ENCODE data around the gene LGALS3.
A peak's percentile ranks its signal among the peaks of the same experiment; 100 is the strongest.
"Not testable (repeated sequence)": the region's sequence is repeated elsewhere in the genome, so short reads cannot be mapped to it uniquely, and the experiment has no call there.

LGALS3 gene

GRCh38 chr14:55129086-55129427, at the start of gene LGALS3:
Gene LGALS3 (plus strand): TSS chr14:55129252. CDS start chr14:55137374, 8,122 bp downstream.
- no peak for DNase-seq (ENCODE audit: low read depth in 2 of 2, low spot score in 1 of 2)

DNA sequence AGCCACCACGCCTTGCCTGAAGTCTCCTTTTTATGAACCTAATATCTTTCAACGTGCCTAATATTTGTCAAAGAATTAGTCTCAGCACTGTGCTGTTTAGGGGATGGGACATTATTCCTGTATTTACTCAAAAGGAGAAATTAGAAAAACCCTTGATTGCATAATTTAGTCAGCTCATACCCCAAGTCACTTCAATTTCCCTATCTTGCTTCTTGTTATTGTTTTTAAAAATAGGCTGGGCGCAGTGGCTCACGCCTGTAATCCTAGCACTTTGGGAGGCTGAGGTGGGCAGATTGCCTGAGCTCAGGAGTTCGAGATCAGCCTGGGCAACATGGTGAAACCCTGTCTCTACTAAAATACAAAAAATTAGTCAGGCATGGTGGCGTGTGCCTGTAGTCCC, 49.1 kb upstream of the LGALS3 start:
- DNase-seq (ENCODE audit: low read depth in 2 of 2, low spot score in 1 of 2), result not testable (repeated sequence)

DNA sequence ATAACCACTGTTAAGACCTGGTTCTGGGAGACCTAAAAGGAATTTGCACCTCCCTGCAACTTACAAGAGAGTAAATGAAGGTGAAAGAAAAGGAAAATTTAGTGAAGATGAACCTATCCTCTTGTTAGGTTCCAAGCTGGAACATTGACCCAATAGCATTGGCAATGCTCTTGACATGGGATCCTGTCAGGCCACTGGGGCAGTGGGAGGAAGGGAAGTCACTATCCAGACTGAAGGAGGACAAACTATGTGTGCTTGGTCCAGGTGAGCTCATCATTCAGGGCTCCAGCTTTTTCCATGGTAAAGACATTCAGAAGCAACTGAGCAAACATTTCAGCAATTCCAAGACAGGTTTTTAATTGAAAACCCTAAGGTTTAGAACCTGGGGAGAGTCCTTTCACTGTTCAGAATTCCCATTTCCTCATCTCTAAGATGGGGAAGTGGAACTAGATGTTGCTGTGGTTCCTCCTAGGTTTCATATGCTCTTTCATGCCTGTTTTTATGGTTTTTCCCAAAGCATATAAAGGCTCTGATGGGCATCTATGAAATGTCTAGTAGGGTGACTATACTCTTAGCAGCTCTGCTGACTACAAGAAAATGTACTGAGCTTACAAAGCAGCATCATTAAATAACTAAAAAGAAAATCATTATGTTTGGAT, 44.5 kb upstream of the LGALS3 start:
- no peak for DNase-seq (ENCODE audit: low read depth in 2 of 2, low spot score in 1 of 2)

GRCh38 chr14:55085060-55085660, 43.9 kb upstream of the LGALS3 start:
- no peak for DNase-seq (ENCODE audit: low read depth in 2 of 2, low spot score in 1 of 2)

DNA sequence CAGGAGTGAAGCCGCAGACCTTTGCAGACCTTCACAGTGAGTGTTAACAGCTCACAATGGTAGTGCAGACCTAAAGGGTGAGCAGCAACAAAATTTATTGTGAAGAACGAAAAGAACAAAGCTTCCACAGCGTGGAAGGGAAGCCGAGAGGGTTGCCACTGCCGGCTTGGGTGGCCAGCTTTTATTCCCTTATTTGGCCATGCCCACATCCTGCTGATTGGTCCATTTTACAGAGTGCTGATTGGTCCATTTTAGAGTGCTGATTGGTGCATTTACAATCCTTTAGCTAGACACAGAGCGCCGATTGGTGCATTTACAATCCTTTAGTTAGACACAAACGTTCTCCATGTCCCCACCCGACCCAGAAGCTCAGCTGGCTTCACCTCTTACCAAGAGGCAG, 42.1 kb upstream of the LGALS3 start:
- no peak for DNase-seq (ENCODE audit: low read depth in 2 of 2, low spot score in 1 of 2)

GRCh38 chr14:55088356-55088755, 40.7 kb upstream of the LGALS3 start:
- no peak for DNase-seq (ENCODE audit: low read depth in 2 of 2, low spot score in 1 of 2)

GRCh38 chr14:55092341-55092740, 36.7 kb upstream of the LGALS3 start:
- DNase-seq (ENCODE audit: low read depth in 2 of 2, low spot score in 1 of 2), result no peak

- DNase-seq (ENCODE audit: low read depth in 2 of 2, low spot score in 1 of 2), result no peak
Measured at GRCh38 chr14:55094292-55095157, 34.5 kb upstream of the LGALS3 start.

- no peak for DNase-seq (ENCODE audit: low read depth in 2 of 2, low spot score in 1 of 2)
Measured at GRCh38 chr14:55097881-55098560, 31.0 kb upstream of the LGALS3 start.

DNA sequence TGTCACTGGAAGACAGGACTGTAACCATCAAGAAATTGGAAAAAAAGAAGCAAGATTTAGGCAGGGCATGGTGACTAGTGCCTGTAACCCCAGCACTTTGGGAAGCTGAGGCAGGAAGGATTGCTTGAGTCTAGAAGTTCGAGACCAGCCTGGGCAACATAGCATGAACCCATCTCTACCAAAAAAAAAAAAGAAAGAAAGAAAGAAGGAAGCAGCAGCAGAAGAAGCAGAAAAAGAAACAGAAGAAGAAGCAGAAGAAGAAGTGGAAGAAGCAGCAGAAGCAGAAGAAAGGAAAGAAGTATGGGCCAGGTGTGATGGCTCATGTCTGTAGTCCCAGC, 30.5 kb upstream of the LGALS3 start:
- no peak for DNase-seq (ENCODE audit: low read depth in 2 of 2, low spot score in 1 of 2)

- DNase-seq (ENCODE audit: low read depth in 2 of 2, low spot score in 1 of 2), result no peak
Measured at GRCh38 chr14:55099756-55100155, 29.3 kb upstream of the LGALS3 start.

- DNase-seq (ENCODE audit: low read depth in 2 of 2, low spot score in 1 of 2), result no peak
Measured at GRCh38 chr14:55101698-55102097, 27.4 kb upstream of the LGALS3 start.

- peak in 1 of 2 donors; percentile 14 for DNase-seq (ENCODE audit: low read depth in 2 of 2, low spot score in 1 of 2)
Measured at GRCh38 chr14:55102141-55102621, 26.9 kb upstream of the LGALS3 start.

- DNase-seq (ENCODE audit: low read depth in 2 of 2, low spot score in 1 of 2), result peak in 1 of 2 donors; percentile 21
Measured at GRCh38 chr14:55103005-55103640, 25.9 kb upstream of the LGALS3 start.

- DNase-seq (ENCODE audit: low read depth in 2 of 2, low spot score in 1 of 2), result no peak
Measured at GRCh38 chr14:55103971-55104954, 24.8 kb upstream of the LGALS3 start.

DNA sequence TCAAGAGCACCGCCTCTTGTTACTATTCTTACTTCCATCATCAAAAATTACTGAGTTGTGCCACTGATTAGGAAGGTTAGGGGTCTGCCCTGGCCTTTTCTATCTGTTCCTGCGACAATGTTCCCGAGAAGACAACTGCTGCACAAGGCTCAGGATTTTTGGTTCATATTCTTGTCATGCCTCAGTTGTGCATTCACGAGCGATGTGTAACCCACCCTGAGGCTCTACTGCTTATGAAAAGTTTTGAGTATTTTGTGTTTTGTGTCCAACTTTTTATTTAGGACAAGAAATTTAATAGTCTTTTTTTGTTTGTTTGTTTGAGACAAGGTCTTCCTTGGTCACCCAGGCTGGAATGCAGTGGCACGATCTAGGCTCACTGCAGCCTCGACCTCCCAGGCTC, 23.1 kb upstream of the LGALS3 start:
- DNase-seq (ENCODE audit: low read depth in 2 of 2, low spot score in 1 of 2), result no peak

DNA sequence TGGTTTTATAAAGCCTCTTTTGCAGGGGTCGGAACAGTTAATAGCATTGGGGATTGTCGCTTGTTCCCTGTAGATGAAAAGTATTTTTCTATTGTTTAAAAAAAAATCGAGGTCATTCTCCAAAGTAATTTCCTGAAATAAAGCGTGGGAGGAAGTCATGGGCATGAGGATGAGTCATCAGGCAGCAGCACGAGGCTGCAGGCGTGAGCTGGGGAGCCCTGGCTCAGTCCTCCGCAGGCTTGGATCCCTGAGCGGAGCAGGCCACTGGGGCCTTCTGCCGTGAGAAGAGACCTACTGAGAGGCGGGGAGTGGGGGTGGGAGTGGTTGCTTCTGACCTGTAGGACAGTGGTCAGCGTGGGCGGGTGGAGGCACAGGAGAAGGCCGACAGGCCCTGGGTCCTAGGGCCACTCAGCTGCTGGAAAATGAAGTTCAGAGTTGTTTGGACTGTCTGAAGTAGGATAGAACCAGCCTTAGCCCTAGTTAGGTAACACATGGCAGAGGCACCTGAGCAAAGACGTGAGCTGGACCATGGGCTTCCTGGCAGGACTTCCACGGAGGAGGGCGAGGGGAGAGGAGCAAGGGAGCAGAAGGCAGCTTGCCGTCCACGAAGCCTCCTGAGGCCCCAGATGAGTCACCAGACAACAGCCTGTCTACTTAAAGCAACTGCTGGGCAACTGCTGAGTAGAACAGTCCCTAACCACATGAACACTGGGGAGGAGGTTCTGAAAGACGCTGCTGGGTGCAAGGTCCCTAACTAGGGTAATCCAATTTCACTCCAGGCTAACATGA, 21.1 kb upstream of the LGALS3 start:
- no peak for DNase-seq (ENCODE audit: low read depth in 2 of 2, low spot score in 1 of 2)

DNA sequence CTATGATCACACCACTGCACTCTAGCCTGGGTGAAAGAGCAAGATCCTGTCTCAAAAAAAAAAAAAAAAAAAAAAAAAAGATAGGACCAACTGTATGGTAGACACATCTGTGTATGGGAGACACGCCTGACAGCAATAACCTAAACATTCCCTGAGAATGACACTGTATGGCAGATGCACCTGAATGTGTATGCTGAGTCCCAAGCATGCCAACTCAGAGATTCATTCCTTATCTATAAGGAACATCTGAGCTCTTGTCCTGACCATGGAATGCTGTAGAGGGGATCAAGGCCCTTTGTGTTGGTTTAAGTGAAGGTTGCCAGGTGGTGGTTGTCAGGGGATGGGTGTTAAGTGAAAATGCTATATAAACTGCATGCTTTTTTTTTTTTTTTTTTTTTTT, 19.2 kb upstream of the LGALS3 start:
- DNase-seq (ENCODE audit: low read depth in 2 of 2, low spot score in 1 of 2), result no peak

DNA sequence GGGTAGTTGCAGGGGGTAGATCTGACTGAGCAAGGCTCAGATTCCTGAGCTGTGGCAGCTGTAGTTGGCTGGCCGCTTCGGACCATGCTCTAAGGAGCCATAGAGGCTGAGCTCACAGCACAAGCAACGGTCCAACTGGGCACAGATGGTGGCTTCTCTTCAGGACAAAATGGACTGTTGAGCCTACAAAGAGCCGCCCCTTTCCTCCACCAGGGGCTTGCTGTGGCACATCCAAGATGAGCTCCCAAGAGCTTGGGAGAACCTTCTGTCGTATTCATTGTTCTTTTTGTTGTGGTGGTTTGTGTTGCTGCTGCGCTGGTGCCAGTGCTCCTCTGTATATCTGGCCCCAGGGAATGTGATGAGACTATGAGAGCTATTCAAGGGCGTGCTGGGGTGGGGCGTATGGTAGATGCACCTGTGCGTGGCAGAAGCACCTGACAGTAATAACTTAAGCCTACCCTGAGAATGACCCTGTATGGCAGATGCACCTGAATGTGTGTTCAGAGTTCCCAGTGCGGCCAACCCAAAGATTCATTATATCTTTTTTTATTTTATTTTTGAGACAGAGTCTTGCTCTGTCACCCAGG, 17.8 kb upstream of the LGALS3 start:
- DNase-seq (ENCODE audit: low read depth in 2 of 2, low spot score in 1 of 2), result no peak
